ENCODE data around the gene SLC25A18. TPM values are rescaled to one million over a fixed set of nuclear protein-coding genes. Genes with fewer than 3 reads are reported as not detected.
A peak's percentile ranks its signal among the peaks of the same experiment; 100 is the strongest.

Gene SLC25A18
- total and polyA plus RNA-seq, 7 donors = 0.56 to 10.4 (median 5.7) TPM

DNA sequence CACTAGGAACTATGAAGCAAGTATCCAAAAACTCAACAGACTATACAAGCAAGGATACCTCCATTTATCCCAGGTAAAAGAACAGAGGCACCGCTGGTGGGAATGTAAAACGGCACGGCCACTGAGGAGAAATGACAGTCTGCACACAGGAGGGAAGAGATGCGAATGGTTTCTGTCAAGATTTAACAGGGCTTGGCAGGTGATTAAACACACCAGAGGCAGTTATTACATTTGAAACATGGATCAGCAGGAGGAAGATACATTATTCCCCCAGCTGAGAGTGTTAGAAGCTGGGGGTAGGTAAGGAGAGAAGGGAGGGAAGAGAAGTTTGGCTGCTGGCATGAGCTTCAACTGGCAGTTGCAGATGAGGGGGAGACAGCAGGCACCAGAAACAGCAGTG lies 35.0 kb downstream of the SLC25A18 start:
- intact Hi-C loops (cut with DNase I) = no loop called here
- H3K9me3 ChIP-seq = no peaks in the 10 kb centered on the region
- ATAC-seq (no peak), DNase-seq (no peak)
- H3K27me3 ChIP-seq (ENCODE audit: insufficient read depth in 3 of 3, low read length in 2 of 3) = no peaks in the 10 kb centered on the region
- peaks cover 10 to 81% of the 10 kb centered on the region in 2 donors for H3K36me3 ChIP-seq (ENCODE audit: insufficient read depth in 1 of 2, low read depth in 1 of 2)
- H3K4me3 ChIP-seq = no peak overlapping the region
- no peak for TF ChIP-seq CTCF (IDR thresholded peaks at IDR 0.05)
- H3K4me1 ChIP-seq = no peaks in the 10 kb centered on the region
- no peak overlapping the region for H3K27ac ChIP-seq
- WGBS, 3 donors = 96 to 100% (median 96%) methylated on average over 4 of the region's 4 CpGs

DNA sequence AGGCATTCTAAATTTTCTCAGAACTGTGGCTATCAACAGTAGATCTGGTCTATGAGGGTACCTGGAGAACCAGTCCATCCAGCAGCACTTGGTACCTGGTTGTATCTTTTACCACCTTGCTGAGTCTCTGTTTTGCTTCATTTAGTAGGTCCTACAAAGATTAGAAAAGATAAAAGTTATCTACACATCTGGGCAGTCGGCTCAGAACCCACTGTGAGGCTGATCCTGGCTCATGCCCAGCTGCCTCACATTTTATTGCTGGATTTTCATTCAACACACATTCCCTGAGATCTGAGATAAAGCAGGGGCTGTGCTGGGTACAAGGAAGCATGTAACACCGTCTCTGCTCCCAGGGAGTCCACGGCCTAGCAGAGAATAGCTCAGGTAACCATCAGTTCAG lies 37.7 kb downstream of the SLC25A18 start:
- no peak overlapping the region for H3K4me3 ChIP-seq
- no peaks in the 10 kb centered on the region for H3K4me1 ChIP-seq
- H3K27me3 ChIP-seq (ENCODE audit: insufficient read depth in 3 of 3, low read length in 2 of 3) = no peaks in the 10 kb centered on the region
- no peak overlapping the region for H3K27ac ChIP-seq
- no peaks in the 10 kb centered on the region for H3K9me3 ChIP-seq
- DNase-seq (no peak), ATAC-seq (no peak)
- H3K36me3 ChIP-seq (ENCODE audit: insufficient read depth in 1 of 2, low read depth in 1 of 2) = peaks cover 7 to 54% of the 10 kb centered on the region in 2 donors
- WGBS, 3 donors = 72 to 77% (median 74%) methylated on average over 3 of the region's 3 CpGs
- no peak for TF ChIP-seq CTCF (IDR thresholded peaks at IDR 0.05)
- intact Hi-C loops (cut with DNase I) = no loop called here

GRCh38 chr22:17603668-17604067 lies 40.4 kb downstream of the SLC25A18 start:
- ATAC-seq (no peak), DNase-seq (no peak)
- intact Hi-C loops (cut with DNase I) = no loop called here
- no peak overlapping the region for H3K27ac ChIP-seq
- WGBS, 3 donors = 89 to 93% (median 89%) methylated on average over 4 of the region's 4 CpGs
- no peak overlapping the region for H3K4me3 ChIP-seq
- H3K27me3 ChIP-seq (ENCODE audit: insufficient read depth in 3 of 3, low read length in 2 of 3) = no peaks in the 10 kb centered on the region
- no peaks in the 10 kb centered on the region for H3K9me3 ChIP-seq
- H3K36me3 ChIP-seq (ENCODE audit: insufficient read depth in 1 of 2, low read depth in 1 of 2) = peaks cover 1 to 42% of the 10 kb centered on the region in 2 donors
- TF ChIP-seq CTCF (IDR thresholded peaks at IDR 0.05) = no peak
- H3K4me1 ChIP-seq = peaks cover 10% of the 10 kb centered on the region

DNA sequence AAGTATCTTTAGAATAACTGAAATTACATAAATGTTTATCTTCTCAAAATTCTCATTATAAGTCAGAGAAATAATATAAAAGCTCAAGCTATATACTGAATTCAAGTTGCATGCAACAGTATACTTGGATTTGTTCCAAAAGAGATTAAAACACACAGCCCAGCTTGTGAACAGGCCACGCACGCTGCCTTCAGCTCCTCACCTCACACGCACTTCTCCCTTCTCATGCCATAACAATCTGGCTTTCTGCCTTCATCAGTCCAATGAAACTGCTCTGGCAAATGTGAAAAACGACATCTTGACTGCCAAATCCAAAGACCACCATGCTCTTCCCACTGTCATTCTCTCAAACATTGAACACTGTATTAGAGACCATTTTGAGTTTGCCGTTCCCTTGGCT lies 43.2 kb downstream of the SLC25A18 start:
- H3K4me3 ChIP-seq = no peak overlapping the region
- peaks cover 10% of the 10 kb centered on the region for H3K4me1 ChIP-seq
- WGBS, 3 donors = 40 to 53% (median 41%) methylated on average over 5 of the region's 5 CpGs
- no peaks in the 10 kb centered on the region for H3K27me3 ChIP-seq (ENCODE audit: insufficient read depth in 3 of 3, low read length in 2 of 3)
- peaks cover 0 to 33% of the 10 kb centered on the region in 2 donors for H3K36me3 ChIP-seq (ENCODE audit: insufficient read depth in 1 of 2, low read depth in 1 of 2)
- no peak for TF ChIP-seq CTCF (IDR thresholded peaks at IDR 0.05)
- intact Hi-C loops (cut with DNase I) = no loop called here
- H3K9me3 ChIP-seq = no peaks in the 10 kb centered on the region
- no peak for DNase-seq
- no peak overlapping the region for H3K27ac ChIP-seq
- peak in 3 of 4 donors; percentile 36 to 76 (median 67) for ATAC-seq

DNA sequence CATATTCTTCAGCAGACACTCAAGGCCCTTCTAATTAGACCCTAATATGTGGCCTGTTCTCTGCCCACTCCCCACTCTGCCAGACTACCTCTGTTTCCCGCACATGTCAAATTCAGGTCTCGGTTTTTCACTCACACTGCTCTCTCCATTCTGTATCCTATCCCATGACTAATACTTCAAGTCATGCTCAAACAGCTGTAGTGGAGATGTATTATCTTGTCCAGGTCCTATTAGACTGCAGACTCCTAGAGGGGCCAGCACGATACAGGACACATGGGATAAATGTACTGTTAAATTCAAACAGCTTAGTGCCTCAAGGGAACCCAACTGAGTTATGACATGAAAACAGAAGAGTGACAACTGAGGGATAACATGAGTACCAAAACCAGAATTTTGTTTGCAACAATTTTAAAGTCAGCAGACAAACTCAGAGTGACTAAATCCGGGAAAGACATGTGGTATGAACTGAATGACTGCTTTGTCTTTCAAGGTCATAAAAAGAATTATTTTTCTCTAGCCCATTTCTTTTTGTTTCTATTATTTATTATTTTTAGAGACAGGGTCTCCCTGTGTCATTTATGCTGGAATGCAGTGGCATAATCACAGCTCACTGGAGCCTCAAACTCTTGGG lies 44.7 kb downstream of the SLC25A18 start:
- no peak for TF ChIP-seq CTCF (IDR thresholded peaks at IDR 0.05)
- Histone ChIP-seq H3K36me3 (ENCODE audit: insufficient read depth in 1 of 2, low read depth in 1 of 2) (peaks cover 0 to 48% of the 10 kb centered on the region in 2 donors), H3K4me1 (peaks cover 10% of the 10 kb centered on the region), H3K9me3 (no peaks in the 10 kb centered on the region), H3K27ac (no peak overlapping the region), H3K27me3 (ENCODE audit: insufficient read depth in 3 of 3, low read length in 2 of 3) (no peaks in the 10 kb centered on the region), H3K4me3 (no peak overlapping the region)
- 84 to 92% (median 84%) methylated on average over 4 of the region's 4 CpGs for WGBS, 3 donors
- intact Hi-C loops (cut with DNase I) = no loop called here
- DNase-seq (no peak), ATAC-seq (peak; percentile 46 to 64 (median 53))

Measured in psoas muscle (tissue), 8 donors.